Endothelial cell of umbilical vein (primary cell): ENCODE measurements around the gene CA5A. TPM values are rescaled to one million over a fixed set of nuclear protein-coding genes. Genes with fewer than 3 reads are reported as not detected.

Experiments used
- BruUV-seq: library from RNA; stranded (reverse); fragments of 400-500 nt; replicated peaks from 2 replicates; lab custom pipeline; 2021; lab: Mats Ljungman, UMichigan
- CTCF ChIA-PET: fragments of 300-600, 350-600 bp; sonication (Branson Sonifier 250); formaldehyde crosslinking; loops from one replicate; lab custom pipeline; 2021; ENCODE audit warnings: antibody characterized with exemption, inconsistent platforms; lab: Charles Lee
- POLR2A ChIA-PET: fragments of 300-600, 350-600 bp; sonication (Branson Sonifier 250); formaldehyde crosslinking; loops from one replicate; lab custom pipeline; 2021; ENCODE audit warnings: antibody characterized with exemption, inconsistent platforms; lab: Charles Lee
- DNase-seq: peaks from one replicate; pipeline ENCODE4 v3.0.0-alpha.2; 2011; ENCODE audit warnings: low read depth, low spot score
- FAIRE-seq: peaks from 2 replicates; lab custom pipeline; 2011; peaks lifted over from hg19 to GRCh38; lab: Jason Lieb, UNC
- H2AFZ ChIP-seq: 2 replicates; pipeline ENCODE4 v1.6.0; 2012; ENCODE audit warnings: low read depth, low read length, control low read depth, inconsistent platforms
- H3K27ac ChIP-seq: 2 replicates; pipeline ENCODE4 v1.5.1; 2011; ENCODE audit warnings: low read depth, mild to moderate bottlenecking, control low read depth, low read length, moderate library complexity; ENCODE audit not compliant: insufficient read depth
- H3K27me3 ChIP-seq, 2 experiments: 2 replicates each; pipeline versions ENCODE4 v1.6.0 to v1.6.1; 2011; ENCODE audit warnings: low read length in 2 of 2, mixed read lengths in 1 of 2; ENCODE audit not compliant: control insufficient read depth in 2 of 2, insufficient read depth in 2 of 2
- H3K36me3 ChIP-seq, 2 experiments: 2 replicates in 1 of 2; 3 replicates in 1 of 2; pipeline ENCODE4 v1.5.1; 2011; ENCODE audit warnings: low read length in 2 of 2, mild to moderate bottlenecking in 1 of 2, moderate library complexity in 1 of 2; ENCODE audit not compliant: control insufficient read depth in 2 of 2, insufficient read depth in 2 of 2; ENCODE audit errors: extremely low read depth in 1 of 2
- H3K4me1 ChIP-seq: 3 replicates; pipeline ENCODE4 v1.5.1; 2011; ENCODE audit warnings: mild to moderate bottlenecking, low read length; ENCODE audit not compliant: control insufficient read depth, insufficient read depth; ENCODE audit errors: extremely low read depth
- H3K4me2 ChIP-seq: 2 replicates; pipeline ENCODE4 v1.6.1; 2011; ENCODE audit warnings: low read length, control low read depth, mixed read lengths; ENCODE audit not compliant: insufficient read depth
- H3K4me3 ChIP-seq, 3 experiments: fragments of 200-600 bp in 1 of 3; sonication (generic), shearing (Covaris generic) in 1 of 3; replicated peaks in 1 of 3; 2 replicates each; pipeline ENCODE4 v1.5.1; 2011 to 2016; ENCODE audit warnings: control low read depth in 3 of 3, low read length in 3 of 3, mild to moderate bottlenecking in 2 of 3, inconsistent platforms in 1 of 3, low read depth in 1 of 3, moderate library complexity in 1 of 3; ENCODE audit not compliant: insufficient read depth in 1 of 3
- H3K79me2 ChIP-seq: 2 replicates; pipeline ENCODE4 v1.6.0; 2012; ENCODE audit warnings: low read length, inconsistent platforms; ENCODE audit not compliant: control insufficient read depth, insufficient read depth
- H3K9ac ChIP-seq: replicated peaks from 2 replicates; pipeline ENCODE3; 2011; ENCODE audit warnings: low read length, control low read depth; ENCODE audit not compliant: insufficient read depth; ENCODE audit errors: extremely low read depth
- H3K9me1 ChIP-seq: replicated peaks from 3 replicates; pipeline ENCODE4 v1.6.0; 2011; ENCODE audit warnings: mild to moderate bottlenecking, low read length; ENCODE audit not compliant: control insufficient read depth, insufficient read depth; ENCODE audit errors: extremely low read depth
- H3K9me3 ChIP-seq: replicated peaks from 2 replicates; pipeline ENCODE4 v1.5.1; 2012; ENCODE audit warnings: low read length, inconsistent platforms; ENCODE audit not compliant: control insufficient read depth, insufficient read depth
- H4K20me1 ChIP-seq: replicated peaks from 2 replicates; pipeline ENCODE3; 2011; ENCODE audit warnings: mild to moderate bottlenecking, low read length; ENCODE audit not compliant: control insufficient read depth, insufficient read depth; ENCODE audit errors: extremely low read depth
- EZH2 ChIP-seq: IDR thresholded peaks from 2 replicates; pipeline ENCODE4 v1.6.1; 2012; ENCODE audit warnings: borderline replicate concordance, low read depth, mild to moderate bottlenecking, moderate library complexity, low read length, inconsistent platforms; ENCODE audit not compliant: severe bottlenecking
- FOS ChIP-seq: IDR thresholded peaks from 2 replicates; pipeline ENCODE4 v1.6.1; 2011; ENCODE audit warnings: mild to moderate bottlenecking, low read length, moderate library complexity, borderline replicate concordance; ENCODE audit not compliant: insufficient read depth
- GATA2 ChIP-seq: IDR thresholded peaks from 2 replicates; pipeline ENCODE4 v1.7.0; 2011; ENCODE audit warnings: low read depth, mild to moderate bottlenecking, moderate library complexity, mixed read lengths, low read length; ENCODE audit not compliant: insufficient read length, insufficient read depth
- JUN ChIP-seq: IDR thresholded peaks from 2 replicates; pipeline ENCODE4 v1.6.1; 2011; ENCODE audit warnings: borderline replicate concordance, low read depth; ENCODE audit not compliant: insufficient read length, insufficient read depth
- MYC ChIP-seq: IDR thresholded peaks from one replicate; pipeline ENCODE4 v1.6.1; 2011; ENCODE audit warnings: mild to moderate bottlenecking, low read depth, low read length
- POLR2A ChIP-seq: IDR thresholded peaks from 2 replicates; pipeline ENCODE4 v1.6.1; 2012; ENCODE audit warnings: low read depth, mild to moderate bottlenecking, control low read depth, low read length
- POLR2AphosphoS5 ChIP-seq: IDR thresholded peaks from 2 replicates; pipeline ENCODE4 v1.6.1; 2012; ENCODE audit warnings: low read depth, mild to moderate bottlenecking, control low read depth, low read length, moderate library complexity; ENCODE audit not compliant: insufficient read depth
- dilution Hi-C: fragments of 300-500 bp; cut with MboI; formaldehyde crosslinking; loops from one replicate; pipeline ENCODE4 v1.15.0; 2019; ENCODE audit warnings: low sequenced_read_pairs; ENCODE audit not compliant: extremely low pct_ligation_motif_present
- intact Hi-C: fragments of 100-400 bp; cut with micrococcal nuclease; formaldehyde crosslinking; loops from one replicate; pipeline ENCODE4 v1.10.0; 2022
- polyA plus RNA-seq, 4 experiments: library from polyadenylated mRNA; depleted of rRNA in 3 of 4; stranded (reverse) in 3 of 4; unstranded in 1 of 4; fragments of >200 nt; gene quantifications; 2 replicates each; pipeline versions ENCODE4 v1.2.1 to v1.2.3, GENCODE V29; 2011 to 2012; ENCODE audit warnings: missing spikeins in 1 of 4
- total RNA-seq: library from RNA; stranded (reverse); gene quantifications from 2 replicates; pipeline ENCODE4 v1.2.3, GENCODE V29; 2021
- TF ChIP-seq, protein P1 (sequence below): IDR thresholded peaks from 2 replicates; pipeline ENCODE4 v1.6.1; 2011; ENCODE audit not compliant: insufficient read depth, insufficient read length
- TF ChIP-seq, protein P2 (sequence below), 2 donors: IDR thresholded peaks; 1 replicate in 1 of 2; 2 replicates in 1 of 2; pipeline ENCODE4 v1.5.1; 2011; ENCODE audit warnings: low read length in 2 of 2, mild to moderate bottlenecking in 2 of 2, moderate library complexity in 2 of 2, control low read depth in 1 of 2, inconsistent platforms in 1 of 2, low read depth in 1 of 2; ENCODE audit not compliant: insufficient read depth in 1 of 2; ENCODE audit errors: extremely low read depth in 1 of 2

The CA5A gene
- total and polyA plus RNA-seq, 2 donors (not counting 3 experiments of a cell fraction or from before 2014, with no cell fraction given): not detected

DNA sequence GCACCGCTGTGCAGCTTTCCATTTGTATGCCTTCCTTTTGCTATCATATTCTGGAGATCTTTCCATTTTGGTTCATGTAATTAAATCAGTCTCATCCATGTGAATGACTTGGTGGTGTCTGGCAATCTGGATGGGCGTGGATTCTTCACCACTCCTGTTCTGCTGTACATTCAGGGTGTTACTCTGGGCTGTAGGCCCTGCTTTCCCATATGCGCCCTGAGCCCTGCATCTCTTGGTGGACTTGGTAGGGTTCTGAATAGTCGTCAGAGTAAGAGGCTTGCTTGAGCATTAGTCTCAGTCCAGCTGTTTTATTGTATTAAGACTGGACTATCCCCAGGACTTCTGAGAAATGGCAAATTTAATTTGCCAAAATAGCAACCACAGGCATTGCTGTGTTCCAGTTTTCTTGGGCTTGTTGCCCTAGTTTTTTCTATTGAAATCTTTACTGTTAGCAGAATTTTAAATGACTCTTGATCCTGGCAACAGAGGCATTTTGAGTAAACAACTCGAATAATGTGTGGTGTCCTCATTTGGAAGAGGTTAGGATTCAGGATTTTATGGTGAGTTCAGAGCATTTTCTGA, 29.8 kb upstream of the CA5A start:
- no peaks in the 10 kb centered on the region for H3K9me1 ChIP-seq
- H3K27me3 ChIP-seq: no peaks in the 10 kb centered on the region
- CTCF ChIA-PET: interaction anchor here (0.6 to 1.2 kb wide), 3 partner anchors 15 to 836 kb away, joined by 3 read pairs; partner anchors contain the start of gene BANP
- H3K9ac ChIP-seq: peak overlapping the region; percentile 53
- H3K4me2 ChIP-seq: no peak overlapping the region
- FAIRE-seq (no peak), DNase-seq (peak; percentile 3)
- POLR2A ChIA-PET: no interaction called here
- no peak for TF ChIP-seq POLR2AphosphoS5
- no peak for TF ChIP-seq FOS
- TF ChIP-seq GATA2: no peak
- TF ChIP-seq POLR2A: no peak
- TF ChIP-seq, protein P1, sequence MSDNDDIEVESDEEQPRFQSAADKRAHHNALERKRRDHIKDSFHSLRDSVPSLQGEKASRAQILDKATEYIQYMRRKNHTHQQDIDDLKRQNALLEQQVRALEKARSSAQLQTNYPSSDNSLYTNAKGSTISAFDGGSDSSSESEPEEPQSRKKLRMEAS: no peak
- TF ChIP-seq, protein P2, sequence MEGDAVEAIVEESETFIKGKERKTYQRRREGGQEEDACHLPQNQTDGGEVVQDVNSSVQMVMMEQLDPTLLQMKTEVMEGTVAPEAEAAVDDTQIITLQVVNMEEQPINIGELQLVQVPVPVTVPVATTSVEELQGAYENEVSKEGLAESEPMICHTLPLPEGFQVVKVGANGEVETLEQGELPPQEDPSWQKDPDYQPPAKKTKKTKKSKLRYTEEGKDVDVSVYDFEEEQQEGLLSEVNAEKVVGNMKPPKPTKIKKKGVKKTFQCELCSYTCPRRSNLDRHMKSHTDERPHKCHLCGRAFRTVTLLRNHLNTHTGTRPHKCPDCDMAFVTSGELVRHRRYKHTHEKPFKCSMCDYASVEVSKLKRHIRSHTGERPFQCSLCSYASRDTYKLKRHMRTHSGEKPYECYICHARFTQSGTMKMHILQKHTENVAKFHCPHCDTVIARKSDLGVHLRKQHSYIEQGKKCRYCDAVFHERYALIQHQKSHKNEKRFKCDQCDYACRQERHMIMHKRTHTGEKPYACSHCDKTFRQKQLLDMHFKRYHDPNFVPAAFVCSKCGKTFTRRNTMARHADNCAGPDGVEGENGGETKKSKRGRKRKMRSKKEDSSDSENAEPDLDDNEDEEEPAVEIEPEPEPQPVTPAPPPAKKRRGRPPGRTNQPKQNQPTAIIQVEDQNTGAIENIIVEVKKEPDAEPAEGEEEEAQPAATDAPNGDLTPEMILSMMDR (IDR thresholded peaks at IDR 0.05; ENCODE audit: extremely low read depth in 1 of 2, insufficient read depth in 1 of 2, low read depth in 1 of 2, low read length in 2 of 2): no peak
- TF ChIP-seq MYC: no peak
- no peak for TF ChIP-seq JUN
- no peak for TF ChIP-seq EZH2
- BruUV-seq: no TSS peak
- peaks cover 32% of the 10 kb centered on the region for H3K4me1 ChIP-seq
- dilution Hi-C loops: no loop called here
- peaks cover 55% of the 10 kb centered on the region for H3K79me2 ChIP-seq
- no peak overlapping the region for H3K4me3 ChIP-seq
- H4K20me1 ChIP-seq: no peaks in the 10 kb centered on the region
- H3K9me3 ChIP-seq: no peaks in the 10 kb centered on the region
- H2AFZ ChIP-seq: peak overlapping the region; percentile 84
- intact Hi-C loops: no loop called here
- no peaks in the 10 kb centered on the region for H3K36me3 ChIP-seq
- peak overlapping the region; percentile 60 for H3K27ac ChIP-seq
